Activated naive CD4-positive, alpha-beta T cell treated with anti-CD3 and anti-CD28 coated beads for 36 hours (primary cell): Measurements from ENCODE around the gene SLC6A4. TPM values are rescaled to one million over a fixed set of nuclear protein-coding genes. Genes with fewer than 3 reads are reported as not detected.

Experiments
- CTCF ChIA-PET: fragments of 350-600 bp; sonication (Branson Sonifier 250); formaldehyde crosslinking; loops from one replicate; lab custom pipeline; 2021; ENCODE audit warnings: antibody characterized with exemption; lab: Charles Lee
- DNase-seq: peaks from one replicate; pipeline ENCODE4 v3.0.0-alpha.2; 2020
- H3K27ac Mint-ChIP-seq: one replicate; pipeline ENCODE4 v1.8.0; 2021; ENCODE audit warnings: mild to moderate bottlenecking, mixed read lengths
- H3K27me3 Mint-ChIP-seq: one replicate; pipeline ENCODE4 v1.8.0; 2021; ENCODE audit warnings: low read depth, mixed read lengths
- H3K36me3 Mint-ChIP-seq: one replicate; pipeline ENCODE4 v1.8.0; 2021; ENCODE audit warnings: low read depth, mixed read lengths
- H3K4me1 Mint-ChIP-seq: one replicate; pipeline ENCODE4 v1.8.0; 2021; ENCODE audit warnings: low read depth, mixed read lengths
- H3K4me3 Mint-ChIP-seq: one replicate; pipeline ENCODE4 v1.8.0; 2021; ENCODE audit warnings: mild to moderate bottlenecking, moderate library complexity, mixed read lengths
- H3K9me3 Mint-ChIP-seq: one replicate; pipeline ENCODE4 v1.8.0; 2021; ENCODE audit warnings: mixed read lengths
- intact Hi-C: fragments of 100-400 bp; cut with micrococcal nuclease; formaldehyde crosslinking; loops from one replicate; pipeline ENCODE4 v1.15.1; 2023
- total RNA-seq, 2 experiments: library from RNA; stranded (reverse); gene quantifications; one replicate each; pipeline ENCODE4 v1.2.3, GENCODE V29; 2021

Gene SLC6A4
- total RNA-seq, 2 experiments from 2014 or later: not detected

DNA sequence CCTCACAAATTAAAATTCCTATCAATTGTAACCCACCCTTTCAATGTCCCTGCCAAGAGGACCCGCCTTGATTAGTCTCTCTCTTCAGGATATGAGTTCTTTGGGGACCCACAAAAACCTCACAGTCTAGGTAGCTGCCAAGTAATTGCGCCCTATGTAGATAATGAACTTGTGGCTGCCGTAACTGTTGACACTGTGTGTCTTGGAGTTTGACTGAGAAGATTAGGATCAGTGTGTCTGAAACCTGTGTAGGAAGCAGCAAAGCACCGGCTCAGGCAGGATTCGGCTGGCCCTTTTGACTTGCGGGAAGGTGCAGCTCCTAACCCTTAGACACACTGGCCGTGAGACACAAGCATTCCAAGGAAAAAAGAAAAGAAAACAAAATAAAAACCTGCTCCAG is 17.8 kb upstream of the SLC6A4 start:
- CTCF ChIA-PET: interaction anchor here (1.0 kb wide), 1 partner anchor 149 kb away, joined by 3 read pairs; no protein-coding TSS in a partner anchor
- Mint-ChIP-seq H3K4me1 (no peaks in the 10 kb centered on the region), H3K36me3 (peaks cover 22% of the 10 kb centered on the region), H3K9me3 (no peaks in the 10 kb centered on the region), H3K27me3 (no peaks in the 10 kb centered on the region), H3K27ac (no peak overlapping the region), H3K4me3 (no peak overlapping the region)
- DNase-seq: no peak
- intact Hi-C loops: no loop called here

DNA sequence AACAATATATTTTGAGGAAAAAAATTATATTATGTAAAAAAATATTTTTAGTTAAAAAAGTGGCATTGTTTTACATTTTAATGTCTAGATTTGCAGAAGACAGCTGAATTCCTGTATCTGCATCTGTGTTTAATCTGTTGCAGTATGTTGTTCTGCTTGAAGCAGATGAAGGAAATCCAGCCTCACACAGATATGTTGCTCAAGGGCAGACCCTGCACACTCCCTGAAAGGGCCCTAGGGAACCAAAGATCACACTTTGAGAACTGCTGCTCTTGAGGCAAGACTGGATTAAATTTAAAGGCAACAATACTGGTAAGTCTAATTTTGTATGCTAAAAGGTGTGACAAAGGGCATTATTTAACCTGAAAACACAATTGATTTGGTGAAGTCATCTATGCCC is 16.4 kb upstream of the SLC6A4 start:
- Mint-ChIP-seq H3K9me3 (no peaks in the 10 kb centered on the region), H3K27ac (no peak overlapping the region), H3K4me1 (no peaks in the 10 kb centered on the region), H3K27me3 (no peaks in the 10 kb centered on the region), H3K36me3 (peaks cover 25% of the 10 kb centered on the region), H3K4me3 (no peak overlapping the region)
- intact Hi-C loops: no loop called here
- no peak for DNase-seq
- CTCF ChIA-PET: no interaction called here

DNA sequence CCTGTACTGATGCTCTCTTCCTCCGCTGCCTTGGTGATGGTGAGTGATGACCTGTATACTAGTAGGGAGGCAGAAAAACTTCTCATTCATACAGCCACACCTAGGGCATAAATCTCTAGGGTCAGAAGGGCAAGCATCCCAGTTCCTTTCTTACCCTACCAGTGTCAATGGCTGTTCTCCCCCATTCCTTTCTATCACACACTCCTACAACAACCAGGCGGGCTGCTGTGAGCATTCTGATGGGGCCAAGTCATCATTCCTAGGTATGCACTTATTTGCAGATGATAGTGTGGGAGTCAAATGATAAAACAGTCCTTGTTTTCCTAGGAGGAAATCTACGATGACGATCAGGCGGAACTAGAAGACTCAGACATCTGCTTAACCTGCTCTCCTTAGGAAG is 14.0 kb upstream of the SLC6A4 start:
- CTCF ChIA-PET: no interaction called here
- no peaks in the 10 kb centered on the region for H3K9me3 Mint-ChIP-seq
- peaks cover 30% of the 10 kb centered on the region for H3K36me3 Mint-ChIP-seq
- no peaks in the 10 kb centered on the region for H3K27me3 Mint-ChIP-seq
- H3K4me1 Mint-ChIP-seq: no peaks in the 10 kb centered on the region
- intact Hi-C loops: no loop called here
- H3K27ac Mint-ChIP-seq: no peak overlapping the region
- no peak overlapping the region for H3K4me3 Mint-ChIP-seq
- no peak for DNase-seq

DNA sequence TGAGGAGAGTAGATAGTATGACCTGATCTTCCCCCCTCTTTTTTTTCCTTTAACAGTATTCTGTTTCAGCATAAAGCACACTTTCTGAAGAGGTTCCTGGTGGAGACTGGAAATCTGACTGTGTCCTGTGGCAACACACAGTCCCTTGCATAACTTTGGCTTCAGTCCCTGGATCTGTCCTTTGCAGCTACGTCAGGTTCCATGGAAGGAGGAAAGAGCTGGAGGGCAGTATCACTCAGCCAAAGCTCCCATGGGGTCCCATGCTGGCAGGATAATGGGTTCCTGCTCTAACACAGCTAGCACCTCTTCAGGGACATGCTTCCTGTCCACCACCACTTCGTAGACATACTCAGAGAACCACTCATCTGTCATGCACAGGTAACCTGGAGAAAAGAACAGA is 13.3 kb upstream of the SLC6A4 start:
- Mint-ChIP-seq H3K4me1 (no peaks in the 10 kb centered on the region), H3K36me3 (peaks cover 30% of the 10 kb centered on the region), H3K27ac (no peak overlapping the region), H3K9me3 (no peaks in the 10 kb centered on the region), H3K4me3 (no peak overlapping the region), H3K27me3 (no peaks in the 10 kb centered on the region)
- intact Hi-C loops: no loop called here
- CTCF ChIA-PET: no interaction called here
- DNase-seq: no peak

DNA sequence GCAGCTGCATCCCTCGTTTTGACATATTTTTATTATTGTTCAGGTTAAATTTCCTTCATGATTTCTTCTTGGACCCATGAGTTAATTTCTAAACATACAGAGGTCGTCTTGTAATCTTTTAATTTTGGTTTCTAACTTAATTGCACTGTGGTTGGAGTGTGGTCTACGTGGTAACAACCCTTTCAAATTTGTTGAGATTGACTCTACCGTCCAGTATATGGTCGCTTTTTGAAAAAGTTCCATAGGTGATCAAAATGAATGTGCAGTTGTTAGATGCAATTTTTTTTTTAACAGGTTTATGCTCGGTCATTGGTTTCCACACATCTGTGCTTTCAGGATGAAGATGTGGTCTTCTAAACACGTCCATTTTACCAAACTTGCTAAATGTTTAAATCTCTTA is 11.0 kb upstream of the SLC6A4 start:
- Mint-ChIP-seq H3K4me1 (no peaks in the 10 kb centered on the region), H3K27ac (no peak overlapping the region), H3K4me3 (no peak overlapping the region), H3K36me3 (peaks cover 30% of the 10 kb centered on the region), H3K27me3 (no peaks in the 10 kb centered on the region), H3K9me3 (no peaks in the 10 kb centered on the region)
- CTCF ChIA-PET: interaction anchor here (0.6 kb wide), 2 partner anchors 228 to 467 kb away, joined by 4 read pairs; no protein-coding TSS in a partner anchor
- intact Hi-C loops: no loop called here
- no peak for DNase-seq

DNA sequence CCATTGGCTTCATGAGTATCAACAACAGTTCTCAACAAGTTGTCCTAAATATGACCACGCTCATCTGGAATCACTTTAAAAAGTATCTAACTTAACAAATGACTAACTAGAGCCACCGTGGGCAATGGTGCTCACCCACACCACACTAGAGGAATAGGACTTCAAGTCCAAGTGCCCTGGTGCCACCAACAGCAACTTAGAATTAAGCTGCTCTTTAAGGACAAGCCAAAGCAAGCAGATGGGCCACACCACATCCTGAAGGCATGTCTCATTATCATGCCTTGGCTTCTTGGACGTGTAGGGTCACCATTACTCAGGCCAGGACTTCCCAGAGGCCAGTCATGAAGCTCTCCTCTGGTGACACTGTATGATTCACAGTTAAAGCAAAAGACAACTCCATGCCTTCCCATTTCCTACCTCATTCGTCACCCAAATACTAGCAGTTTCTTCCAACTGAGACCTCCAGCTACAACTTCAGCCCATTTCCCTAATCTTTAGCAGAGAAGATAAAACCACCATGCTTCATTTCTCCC is 9.4 kb upstream of the SLC6A4 start:
- H3K4me3 Mint-ChIP-seq: no peak overlapping the region
- H3K27me3 Mint-ChIP-seq: peaks cover 5% of the 10 kb centered on the region
- peaks cover 23% of the 10 kb centered on the region for H3K36me3 Mint-ChIP-seq
- no peak overlapping the region for H3K27ac Mint-ChIP-seq
- intact Hi-C loops: no loop called here
- no peaks in the 10 kb centered on the region for H3K9me3 Mint-ChIP-seq
- DNase-seq: no peak
- CTCF ChIA-PET: interaction anchor here (0.6 kb wide), 1 partner anchor 87 kb away, joined by 3 read pairs; no protein-coding TSS in a partner anchor
- no peaks in the 10 kb centered on the region for H3K4me1 Mint-ChIP-seq

DNA sequence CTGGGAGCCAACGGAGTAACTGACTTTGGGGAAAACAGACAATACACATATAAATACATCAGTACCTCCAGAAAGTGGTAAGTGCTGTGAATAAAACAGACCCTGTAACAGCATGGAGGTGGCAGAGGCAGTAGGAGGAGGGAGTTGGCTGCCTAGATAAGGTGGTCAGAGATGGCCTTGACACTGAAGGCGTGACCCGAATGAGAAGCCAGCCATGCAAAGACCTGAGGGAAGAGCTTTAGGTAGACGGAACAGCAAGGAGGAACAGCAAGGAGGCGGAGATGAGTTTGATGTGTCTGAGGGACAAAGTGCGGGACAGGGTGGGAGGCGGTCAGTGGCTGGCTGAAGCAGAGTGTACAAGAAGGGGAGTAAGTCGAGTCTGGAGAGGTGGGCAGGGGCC is 8.1 kb upstream of the SLC6A4 start:
- CTCF ChIA-PET: no interaction called here
- H3K36me3 Mint-ChIP-seq: peaks cover 11% of the 10 kb centered on the region
- no peak overlapping the region for H3K4me3 Mint-ChIP-seq
- no peak overlapping the region for H3K27ac Mint-ChIP-seq
- H3K27me3 Mint-ChIP-seq: peaks cover 14% of the 10 kb centered on the region
- peaks cover 2% of the 10 kb centered on the region for H3K4me1 Mint-ChIP-seq
- no peak for DNase-seq
- H3K9me3 Mint-ChIP-seq: no peaks in the 10 kb centered on the region
- intact Hi-C loops: no loop called here

DNA sequence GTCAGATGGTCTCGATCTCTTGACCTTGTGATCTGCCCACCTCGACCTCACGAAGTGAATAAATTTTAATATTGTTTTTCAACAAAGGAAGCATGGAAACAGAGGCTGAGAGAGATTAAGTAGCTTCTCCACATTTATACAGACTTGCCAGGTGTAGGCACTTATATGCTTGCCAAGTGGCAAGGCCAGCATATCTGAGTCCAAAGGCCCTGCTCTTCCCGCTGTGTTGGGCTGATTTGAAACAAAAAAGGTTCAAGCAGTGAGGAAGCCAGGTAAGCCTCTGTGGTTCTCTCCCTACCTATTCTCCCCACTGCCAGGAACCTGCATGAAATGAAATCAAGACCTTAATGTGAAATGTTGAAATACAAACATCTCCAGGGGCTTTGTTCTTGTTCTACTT is 7.5 kb upstream of the SLC6A4 start:
- Mint-ChIP-seq H3K9me3 (no peaks in the 10 kb centered on the region), H3K27me3 (peaks cover 18% of the 10 kb centered on the region), H3K4me3 (no peak overlapping the region), H3K27ac (no peak overlapping the region), H3K36me3 (peaks cover 5% of the 10 kb centered on the region), H3K4me1 (peaks cover 4% of the 10 kb centered on the region)
- CTCF ChIA-PET: no interaction called here
- intact Hi-C loops: no loop called here
- DNase-seq: no peak

DNA sequence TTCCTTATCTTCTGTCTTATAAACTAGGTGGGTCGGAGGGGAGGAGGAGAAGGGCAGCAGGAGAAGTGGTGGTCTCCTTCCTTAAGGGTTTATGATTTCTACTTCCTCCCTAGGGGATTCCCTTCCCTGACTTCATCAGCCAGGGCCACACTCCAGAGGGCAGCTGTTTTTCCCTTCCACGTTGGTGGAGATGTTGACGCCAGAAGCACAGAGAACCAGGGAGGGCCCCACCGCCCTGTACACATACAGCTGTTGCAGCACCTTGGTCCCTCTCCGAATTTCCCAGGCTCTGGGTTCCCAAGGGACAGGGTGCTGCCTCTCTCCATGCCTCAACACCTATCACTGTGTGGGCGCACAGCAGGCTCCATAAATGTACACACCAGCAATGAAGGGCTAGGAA is 5.6 kb upstream of the SLC6A4 start:
- Mint-ChIP-seq H3K4me1 (peaks cover 15% of the 10 kb centered on the region), H3K27me3 (peaks cover 33% of the 10 kb centered on the region), H3K27ac (no peak overlapping the region), H3K36me3 (peaks cover 2% of the 10 kb centered on the region), H3K4me3 (no peak overlapping the region), H3K9me3 (no peaks in the 10 kb centered on the region)
- no peak for DNase-seq
- intact Hi-C loops: no loop called here
- CTCF ChIA-PET: no interaction called here

DNA sequence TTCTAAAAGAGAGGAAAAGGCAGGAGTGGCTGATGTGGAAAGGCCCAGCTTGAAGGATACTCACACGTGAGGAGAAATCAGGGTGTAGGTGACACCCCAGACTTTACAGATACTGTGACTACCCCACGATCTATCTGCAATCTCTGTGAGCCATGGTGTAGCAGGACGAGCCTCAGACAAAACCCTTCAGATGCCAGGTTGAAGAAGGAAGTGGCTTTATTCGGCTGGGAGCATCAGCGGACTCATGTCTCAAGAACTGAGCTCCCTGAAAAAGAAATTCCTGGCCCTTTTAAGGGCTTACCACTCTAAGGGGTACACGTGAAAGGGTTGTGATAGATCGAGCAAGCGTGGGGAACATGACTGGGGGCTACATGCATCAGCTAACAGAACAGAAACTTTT is 4.7 kb upstream of the SLC6A4 start:
- Mint-ChIP-seq H3K4me1 (peaks cover 19% of the 10 kb centered on the region), H3K4me3 (no peak overlapping the region), H3K27ac (no peak overlapping the region), H3K27me3 (peaks cover 37% of the 10 kb centered on the region), H3K9me3 (no peaks in the 10 kb centered on the region), H3K36me3 (peaks cover 2% of the 10 kb centered on the region)
- no peak for DNase-seq
- intact Hi-C loops: no loop called here
- CTCF ChIA-PET: no interaction called here

DNA sequence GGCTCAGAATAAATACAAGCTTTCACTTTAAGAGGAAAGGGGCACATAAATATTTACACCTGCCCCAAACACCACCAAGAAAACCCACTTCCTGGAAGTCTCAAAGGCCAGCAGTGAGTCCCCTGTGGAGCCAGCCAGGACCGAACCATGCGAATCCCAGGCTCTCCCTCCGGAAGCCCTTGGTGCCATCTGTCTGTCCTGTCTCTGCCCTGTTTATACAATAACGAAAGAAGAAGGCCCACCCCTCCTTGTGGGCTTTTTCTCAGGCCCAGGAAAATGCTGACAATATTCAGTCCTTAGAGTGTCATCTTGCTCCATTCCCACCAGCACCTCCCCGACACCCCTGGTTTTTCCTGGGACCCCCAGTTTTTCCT is 3.6 kb upstream of the SLC6A4 start:
- Mint-ChIP-seq H3K9me3 (no peaks in the 10 kb centered on the region), H3K27me3 (peaks cover 48% of the 10 kb centered on the region), H3K4me3 (no peak overlapping the region), H3K27ac (no peak overlapping the region), H3K4me1 (peaks cover 22% of the 10 kb centered on the region), H3K36me3 (no peaks in the 10 kb centered on the region)
- no peak for DNase-seq
- CTCF ChIA-PET: no interaction called here
- intact Hi-C loops: loop anchor here (5.0 kb wide), 1 partner anchor 98 kb away; no protein-coding TSS in a partner anchor

DNA sequence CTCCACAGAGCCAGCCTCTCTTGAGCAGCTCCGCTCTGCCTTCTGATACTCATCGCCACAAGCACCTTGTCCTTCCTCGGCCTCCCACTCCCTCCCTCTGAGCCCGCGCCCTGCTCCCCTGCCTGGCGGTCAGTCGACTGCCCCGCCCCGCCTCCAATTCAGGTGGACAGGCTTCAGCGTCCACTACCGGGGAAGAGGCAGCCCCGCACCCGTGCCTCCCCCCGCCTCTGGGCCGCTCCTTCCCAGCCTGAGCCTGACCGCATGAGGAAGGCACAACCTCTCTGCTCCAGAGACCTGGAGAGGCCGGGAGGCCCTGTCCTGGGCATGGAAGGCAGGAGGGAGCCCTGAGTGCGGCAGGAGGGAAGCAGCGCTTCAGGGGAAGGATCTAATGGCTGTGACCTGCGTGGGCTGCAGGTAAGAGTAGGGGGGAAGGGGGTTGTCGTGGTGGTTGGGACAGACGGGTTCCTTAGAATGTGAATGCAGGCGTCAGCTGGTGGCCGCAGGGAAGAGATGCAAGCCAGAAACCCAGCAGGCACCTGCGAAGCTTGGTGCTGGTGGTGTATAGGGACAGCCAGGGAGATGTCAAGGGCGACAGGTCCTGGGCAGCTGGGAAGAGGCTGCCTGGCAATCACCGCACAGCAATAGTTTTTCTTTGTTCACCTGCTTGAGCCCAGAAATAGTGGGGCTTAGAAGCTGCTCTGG is 3.0 kb upstream of the SLC6A4 start:
- Mint-ChIP-seq H3K36me3 (no peaks in the 10 kb centered on the region), H3K4me1 (peaks cover 22% of the 10 kb centered on the region), H3K27me3 (peaks cover 53% of the 10 kb centered on the region), H3K27ac (no peak overlapping the region), H3K9me3 (no peaks in the 10 kb centered on the region), H3K4me3 (no peak overlapping the region)
- intact Hi-C loops: loop anchor here (5.0 kb wide), 1 partner anchor 99 kb away; no protein-coding TSS in a partner anchor
- no peak for DNase-seq
- CTCF ChIA-PET: no interaction called here

DNA sequence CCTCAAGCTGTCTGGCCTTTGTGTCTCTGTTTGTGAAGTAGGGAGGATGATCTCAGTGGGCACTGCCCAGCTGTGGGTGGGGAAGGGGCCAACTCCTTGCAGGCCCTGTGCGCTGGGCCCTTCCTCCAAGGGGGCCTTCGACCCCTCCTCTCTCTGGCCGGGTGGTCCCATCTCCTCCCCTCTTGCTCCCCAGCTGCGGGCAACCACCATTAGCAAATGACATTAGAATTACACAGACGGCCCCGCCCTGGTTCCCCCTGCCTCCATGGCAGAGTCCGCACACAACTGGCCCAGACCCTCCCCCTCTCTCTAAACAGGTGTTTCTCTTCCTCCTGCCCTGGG is 2.5 kb upstream of the SLC6A4 start:
- Mint-ChIP-seq H3K4me3 (no peak overlapping the region), H3K9me3 (no peaks in the 10 kb centered on the region), H3K27ac (no peak overlapping the region), H3K4me1 (peaks cover 22% of the 10 kb centered on the region), H3K27me3 (peaks cover 58% of the 10 kb centered on the region), H3K36me3 (no peaks in the 10 kb centered on the region)
- intact Hi-C loops: loop anchor here (5.0 kb wide), 1 partner anchor 99 kb away; no protein-coding TSS in a partner anchor
- no peak for DNase-seq
- CTCF ChIA-PET: no interaction called here
